Stimulated activated naive CD4-positive, alpha-beta T cell treated with Interleukin-2 at 50 U/mL for 16 hours (primary cell): ENCODE measurements around the gene NFKBIE.

Experiments
- DNase-seq: peaks from one replicate; lab custom pipeline; 2025; lab: John Stamatoyannopoulos, UW

The NFKBIE gene

GRCh38 chr6:44297063-44298038 lies 32.0 kb upstream of the NFKBIE start:
- peak; percentile 20 for DNase-seq

GRCh38 chr6:44294832-44295791 lies 29.8 kb upstream of the NFKBIE start:
- no peak for DNase-seq

GRCh38 chr6:44292661-44293365 lies 27.5 kb upstream of the NFKBIE start:
- no peak for DNase-seq

GRCh38 chr6:44291841-44292240 lies 26.5 kb upstream of the NFKBIE start:
- no peak for DNase-seq

GRCh38 chr6:44289726-44290260 lies 24.4 kb upstream of the NFKBIE start:
- DNase-seq: no peak

- DNase-seq: no peak
These were observed 21.4 kb upstream of the NFKBIE start for GRCh38 chr6:44286747-44287146.

- DNase-seq: no peak
These were observed 20.9 kb upstream of the NFKBIE start for GRCh38 chr6:44286285-44286565.

- no peak for DNase-seq
These were observed 20.4 kb upstream of the NFKBIE start for GRCh38 chr6:44285552-44286284.

GRCh38 chr6:44284867-44285266 lies 19.5 kb upstream of the NFKBIE start:
- DNase-seq: no peak

GRCh38 chr6:44284121-44284520 lies 18.8 kb upstream of the NFKBIE start:
- DNase-seq: no peak

GRCh38 chr6:44278774-44279697 lies 13.7 kb upstream of the NFKBIE start:
- no peak for DNase-seq

GRCh38 chr6:44278315-44278714 lies 13.0 kb upstream of the NFKBIE start:
- DNase-seq: no peak

GRCh38 chr6:44277763-44278162 lies 12.4 kb upstream of the NFKBIE start:
- no peak for DNase-seq

GRCh38 chr6:44276667-44277640 lies 11.6 kb upstream of the NFKBIE start:
- no peak for DNase-seq

GRCh38 chr6:44275749-44276648 lies 10.6 kb upstream of the NFKBIE start:
- DNase-seq: no peak

- no peak for DNase-seq
These were observed 10.0 kb upstream of the NFKBIE start for GRCh38 chr6:44275271-44275748.

- DNase-seq: no peak
These were observed 8.3 kb upstream of the NFKBIE start for GRCh38 chr6:44273617-44274016.
